K562 (cell line): Measurements from ENCODE around the gene PIN1. TPM values are rescaled to one million over a fixed set of nuclear protein-coding genes. Genes with fewer than 3 reads are reported as not detected.

Experiments used
- ATAC-seq: fragments of 200-7000 bp; cut with Tn5 transposase; 3 replicates; pipeline ENCODE4 v1.9.1; 2020; ENCODE audit warnings: moderate library complexity
- BruUV-seq: library from RNA; stranded (reverse); fragments of 400-500 nt; replicated peaks from 2 replicates; lab custom pipeline; 2021; lab: Mats Ljungman, UMichigan
- CTCF ChIA-PET: fragments of 300-600 bp; formaldehyde crosslinking; extraction: SDS; loops from one replicate; lab custom pipeline; 2021; ENCODE audit warnings: low intra/inter-chr PET ratio; lab: Yijun Ruan, JAX
- POLR2A ChIA-PET: fragments of 300-600, 350-650 bp; sonication (Branson Sonifier 250); formaldehyde crosslinking; extraction: SDS; loops from one replicate; lab custom pipeline; 2021; ENCODE audit warnings: antibody characterized with exemption, inconsistent platforms; lab: Yijun Ruan, JAX
- DNase-seq, 4 experiments: peaks; one replicate each; pipeline versions ENCODE4 v3.0.0 to v3.0.0-alpha.2; 2011 to 2018; ENCODE audit warnings: low spot score in 3 of 4, mixed read lengths in 3 of 4; ENCODE audit errors: extremely low read depth in 1 of 4
- FAIRE-seq: peaks from 2 replicates; lab custom pipeline; 2011; peaks lifted over from hg19 to GRCh38; lab: Jason Lieb, UNC
- H2AFZ ChIP-seq: 2 replicates; pipeline ENCODE4 v1.6.0; 2011; ENCODE audit warnings: low read depth, low read length, control low read depth, inconsistent platforms
- H3K27ac ChIP-seq: fragments of 200-600 bp; 3 replicates; pipeline ENCODE4 v1.8.0; 2011; ENCODE audit warnings: low read depth, mild to moderate bottlenecking, control low read depth, inconsistent platforms, low read length, moderate library complexity, mixed read lengths; ENCODE audit errors: extremely low read depth
- H3K27me3 ChIP-seq, 2 experiments: fragments of 300-600 bp in 1 of 2; 2 replicates in 1 of 2; 3 replicates in 1 of 2; pipeline versions ENCODE4 v1.6.0 to v1.8.0; 2011; ENCODE audit warnings: inconsistent platforms in 2 of 2, low read length in 2 of 2, mild to moderate bottlenecking in 1 of 2, mixed read lengths in 1 of 2, moderate library complexity in 1 of 2; ENCODE audit not compliant: control insufficient read depth in 2 of 2, insufficient read depth in 2 of 2
- H3K36me3 ChIP-seq: fragments of 300-600 bp; 3 replicates; pipeline ENCODE4 v1.8.0; 2011; ENCODE audit warnings: mild to moderate bottlenecking, low read length, inconsistent platforms; ENCODE audit not compliant: control insufficient read depth, insufficient read depth
- H3K4me1 ChIP-seq, 2 experiments: fragments of 200-600 bp in 1 of 2; replicated peaks in 1 of 2; 2 replicates in 1 of 2; 3 replicates in 1 of 2; pipeline versions ENCODE4 v1.5.1 to v1.8.0; 2011; ENCODE audit warnings: inconsistent platforms in 2 of 2, low read length in 2 of 2, mild to moderate bottlenecking in 1 of 2, mixed read lengths in 1 of 2, moderate library complexity in 1 of 2; ENCODE audit not compliant: control insufficient read depth in 2 of 2, insufficient read depth in 2 of 2
- H3K4me2 ChIP-seq: 2 replicates; pipeline ENCODE4 v1.6.1; 2011; ENCODE audit warnings: low read length, control low read depth, inconsistent platforms, mixed read lengths; ENCODE audit not compliant: insufficient read depth
- H3K4me3 ChIP-seq: fragments of 200-600 bp; sonication (generic), shearing (Covaris generic); 2 replicates; pipeline ENCODE4 v1.5.1; 2016; ENCODE audit warnings: control low read depth, inconsistent platforms
- H3K79me2 ChIP-seq: fragments of 200-600 bp; 3 replicates; pipeline ENCODE4 v1.8.0; 2011; ENCODE audit warnings: low read length, inconsistent platforms; ENCODE audit not compliant: control insufficient read depth, insufficient read depth
- H3K9ac ChIP-seq, 2 experiments: 2 replicates each; pipeline versions ENCODE4 v1.6.0 to v1.6.1; 2011; ENCODE audit warnings: low read depth in 2 of 2, low read length in 2 of 2, control low read depth in 1 of 2, inconsistent platforms in 1 of 2, mild to moderate bottlenecking in 1 of 2, mixed read lengths in 1 of 2; ENCODE audit not compliant: insufficient read depth in 1 of 2
- H3K9me1 ChIP-seq: one replicate; pipeline ENCODE4 v1.6.0; 2011; ENCODE audit warnings: inconsistent platforms, mild to moderate bottlenecking, low read length, moderate library complexity; ENCODE audit not compliant: control insufficient read depth, insufficient read depth
- H3K9me3 ChIP-seq: replicated peaks from 2 replicates; pipeline ENCODE4 v1.5.1; 2011; ENCODE audit warnings: low read depth, low read length, inconsistent platforms; ENCODE audit not compliant: control insufficient read depth, insufficient read depth
- H4K20me1 ChIP-seq: replicated peaks from 2 replicates; pipeline ENCODE4 v1.6.1; 2011; ENCODE audit warnings: low read length, inconsistent platforms, mixed read lengths; ENCODE audit not compliant: control insufficient read depth, insufficient read depth
- BCOR ChIP-seq: fragments of 450-650 bp; IDR thresholded peaks from 2 replicates; pipeline ENCODE4 v1.6.1; 2016
- HDAC2 ChIP-seq: fragments of 450-650 bp; IDR thresholded peaks from 2 replicates; pipeline ENCODE4 v1.6.1; 2016; ENCODE audit warnings: mild to moderate bottlenecking
- KDM1A ChIP-seq, 2 experiments: fragments of 450-650 bp; IDR thresholded peaks; 2 replicates each; pipeline ENCODE4 v1.6.1; 2016; ENCODE audit warnings: mild to moderate bottlenecking in 2 of 2
- MAFK ChIP-seq: IDR thresholded peaks from 2 replicates; pipeline ENCODE4 v1.6.1; 2011; ENCODE audit warnings: low read length, improper control_type of control experiment
- MLX ChIP-seq, 2 experiments: fragments of 450-650 bp in 1 of 2; sonication (generic) in 1 of 2; formaldehyde crosslinking; conservative IDR thresholded peaks; 2 replicates each; pipeline versions ENCODE4 v1.4.0 to v1.8.1; 2020 to 2022; ENCODE audit warnings: mild to moderate bottlenecking in 1 of 2, missing genetic modification reagents in 1 of 2
- NR2F6 ChIP-seq: fragments of 450-650 bp; formaldehyde crosslinking; IDR thresholded peaks from 2 replicates; pipeline ENCODE4 v1.4.0; 2020; ENCODE audit warnings: mild to moderate bottlenecking
- PCBP2 ChIP-seq: fragments of 200-400 bp; formaldehyde crosslinking; IDR thresholded peaks from 2 replicates; pipeline ENCODE4 v1.6.1; 2018; ENCODE audit warnings: low read length, low read depth, mild to moderate bottlenecking, moderate library complexity; ENCODE audit not compliant: poor library complexity, severe bottlenecking
- SREBF2 ChIP-seq: sonication (generic); formaldehyde crosslinking; IDR thresholded peaks from 2 replicates; pipeline ENCODE4 v1.4.0; 2020; ENCODE audit warnings: mild to moderate bottlenecking, missing genetic modification reagents
- SRSF9 ChIP-seq: fragments of 200-400 bp; formaldehyde crosslinking; IDR thresholded peaks from 2 replicates; pipeline ENCODE4 v1.6.1; 2017; ENCODE audit warnings: low read depth, low read length, borderline replicate concordance
- TARDBP ChIP-seq: fragments of 450-650 bp; IDR thresholded peaks from 2 replicates; pipeline ENCODE4 v1.6.1; 2016
- TCF7 ChIP-seq: sonication (generic); IDR thresholded peaks from 2 replicates; pipeline ENCODE4 v1.6.1; 2016; ENCODE audit warnings: antibody characterized with exemption, borderline replicate concordance
- YY1 ChIP-seq, 3 experiments: IDR thresholded peaks; 2 replicates each; pipeline ENCODE4 v1.6.1; 2011; ENCODE audit warnings: low read length in 2 of 3, mild to moderate bottlenecking in 2 of 3, moderate library complexity in 2 of 3, borderline replicate concordance in 1 of 3, control low read depth in 1 of 3, low read depth in 1 of 3; ENCODE audit not compliant: insufficient read depth in 3 of 3, insufficient replicate concordance in 2 of 3, control insufficient read depth in 1 of 3, insufficient read length in 1 of 3; ENCODE audit errors: extremely low read depth in 1 of 3
- ZBTB7A ChIP-seq: IDR thresholded peaks from 2 replicates; pipeline ENCODE4 v1.6.1; 2011; ENCODE audit warnings: low read depth, mild to moderate bottlenecking, low read length, moderate library complexity, borderline replicate concordance; ENCODE audit not compliant: control insufficient read depth
- ZFX ChIP-seq: sonication (generic); formaldehyde crosslinking; IDR thresholded peaks from 2 replicates; pipeline ENCODE4 v1.8.0; 2022; ENCODE audit warnings: mild to moderate bottlenecking, missing genetic modification reagents, moderate library complexity
- ZNF133 ChIP-seq: fragments of 250-450 bp; sonication (Bioruptor Pico); IDR thresholded peaks from 2 replicates; pipeline ENCODE4 v1.4.0; 2020; ENCODE audit warnings: mild to moderate bottlenecking
- WGBS: fragments of 100-300 bp; shearing (Covaris generic); methylation state at CpG from one replicate; pipeline ENCODE4 v1.1.6; 2016; ENCODE audit warnings: low coverage, mixed read lengths; ENCODE audit not compliant: insufficient coverage; ENCODE audit errors: missing lambda C conversion rate; 5-methylcytosine and 5-hydroxymethylcytosine counted together
- in situ Hi-C: fragments of 300-500 bp; cut with MboI; formaldehyde crosslinking; loops from 4 replicates; pipeline ENCODE4 v1.15.0; 2018; ENCODE audit warnings: inconsistent platforms, mixed read lengths
- intact Hi-C: fragments of 100-400 bp; cut with micrococcal nuclease; formaldehyde crosslinking; loops from 2 replicates; pipeline ENCODE4 v1.14.2; 2022
- polyA plus RNA-seq, 8 experiments: library from polyadenylated mRNA; depleted of rRNA in 4 of 8; stranded (reverse) in 5 of 8; unstranded in 3 of 8; fragments of >200 nt; fragmentation: Nextera tagmentation in 2 of 8; fragmentation: Illumina TruSeq in 1 of 8; extraction: Ambion mirVana in 2 of 8; extraction: Trizol in 1 of 8; gene quantifications; 2 replicates each; pipeline versions ENCODE4 v1.2.1 to v1.2.3, GENCODE V29; 2011 to 2014; ENCODE audit warnings: inconsistent platforms in 1 of 8, missing spikeins in 1 of 8
- total RNA-seq, 7 experiments: library from RNA; depleted of rRNA in 6 of 7; stranded (reverse); fragments of >200 nt in 6 of 7; fragmentation: Illumina TruSeq in 2 of 7; extraction: Trizol in 2 of 7; gene quantifications; 2 replicates each; pipeline versions ENCODE4 v1.2.1 to v1.2.3, GENCODE V29; 2011 to 2021; ENCODE audit warnings: low replicate concordance in 1 of 7
- TF ChIP-seq, protein P1 (sequence below): sonication (generic); formaldehyde crosslinking; IDR thresholded peaks from 2 replicates; pipeline ENCODE4 v1.8.0; 2023; ENCODE audit warnings: mild to moderate bottlenecking, missing genetic modification reagents
- TF ChIP-seq, protein P2 (sequence below): IDR thresholded peaks from 2 replicates; pipeline ENCODE4 v1.6.1; 2011; ENCODE audit warnings: borderline replicate concordance, low read depth, mild to moderate bottlenecking, moderate library complexity, low read length; ENCODE audit not compliant: insufficient read depth, poor library complexity, severe bottlenecking
- TF ChIP-seq, protein P3 (sequence below): fragments of 250-450 bp; sonication (Bioruptor Pico); IDR thresholded peaks from 2 replicates; pipeline ENCODE4 v1.8.0; 2021; ENCODE audit warnings: mild to moderate bottlenecking, moderate library complexity

PIN1 gene
- total and polyA plus RNA-seq, 9 of the 15 experiments (the other 6 are each of a cell fraction or from before 2014, with no cell fraction given): 1.6 to 178 (median 42.5) TPM

GRCh38 chr19:9885077-9885552 lies 50.0 kb downstream of the PIN1 start:
- Histone ChIP-seq H3K27ac (no peak overlapping the region), H3K4me3 (no peak overlapping the region), H3K9me3 (no peaks in the 10 kb centered on the region), H3K79me2 (no peaks in the 10 kb centered on the region), H3K36me3 (no peaks in the 10 kb centered on the region), H4K20me1 (peaks cover 3% of the 10 kb centered on the region; the same call in 1 of the 2 replicates), H2AFZ (no peak overlapping the region), H3K27me3 (peaks cover 12 to 72% of the 10 kb centered on the region in 2 experiments; a peak in 4 of 5 replicates), H3K4me2 (no peak overlapping the region), H3K4me1 (no peaks in the 10 kb centered on the region; a peak in 1 of 5 replicates), H3K9ac (no peak overlapping the region), H3K9me1 (no peaks in the 10 kb centered on the region)
- in situ Hi-C loops (no loop called here), intact Hi-C loops (no loop called here)
- WGBS: 7% methylated on average over 8 of the region's 8 CpGs
- ATAC-seq (no peak), DNase-seq (no peak), FAIRE-seq (no peak)
- ChIA-PET CTCF (no interaction called here), POLR2A (no interaction called here)
- BruUV-seq: no TSS peak
- TF ChIP-seq, protein P1, sequence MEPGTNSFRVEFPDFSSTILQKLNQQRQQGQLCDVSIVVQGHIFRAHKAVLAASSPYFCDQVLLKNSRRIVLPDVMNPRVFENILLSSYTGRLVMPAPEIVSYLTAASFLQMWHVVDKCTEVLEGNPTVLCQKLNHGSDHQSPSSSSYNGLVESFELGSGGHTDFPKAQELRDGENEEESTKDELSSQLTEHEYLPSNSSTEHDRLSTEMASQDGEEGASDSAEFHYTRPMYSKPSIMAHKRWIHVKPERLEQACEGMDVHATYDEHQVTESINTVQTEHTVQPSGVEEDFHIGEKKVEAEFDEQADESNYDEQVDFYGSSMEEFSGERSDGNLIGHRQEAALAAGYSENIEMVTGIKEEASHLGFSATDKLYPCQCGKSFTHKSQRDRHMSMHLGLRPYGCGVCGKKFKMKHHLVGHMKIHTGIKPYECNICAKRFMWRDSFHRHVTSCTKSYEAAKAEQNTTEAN (CRISPR knock-in tag): no peak
- TF ChIP-seq HDAC2 (peak; percentile 48; the same call in 1 of the 2 replicates), YY1 (IDR thresholded peaks at IDR 0.05; ENCODE audit: borderline replicate concordance in 1 of 3, control insufficient read depth in 1 of 3, extremely low read depth in 1 of 3, insufficient read depth in 3 of 3, insufficient read length in 1 of 3, insufficient replicate concordance in 2 of 3, low read depth in 1 of 3, low read length in 2 of 3) (no peak), TARDBP (no peak), SREBF2 (CRISPR knock-in tag) (no peak), ZNF133 (no peak), MLX (CRISPR knock-in tag; conservative IDR thresholded peaks at IDR 0.05) (no peak), TCF7 (no peak), ZBTB7A (no peak), BCOR (peak; percentile 93), NR2F6 (CRISPR knock-in tag) (no peak), ZFX (CRISPR knock-in tag) (no peak), SRSF9 (no peak), KDM1A (IDR thresholded peaks at IDR 0.05) (peak; percentile 45 to 59; a peak in 2 of 4 replicates), PCBP2 (no peak), MAFK (no peak)
- TF ChIP-seq, protein P2, sequence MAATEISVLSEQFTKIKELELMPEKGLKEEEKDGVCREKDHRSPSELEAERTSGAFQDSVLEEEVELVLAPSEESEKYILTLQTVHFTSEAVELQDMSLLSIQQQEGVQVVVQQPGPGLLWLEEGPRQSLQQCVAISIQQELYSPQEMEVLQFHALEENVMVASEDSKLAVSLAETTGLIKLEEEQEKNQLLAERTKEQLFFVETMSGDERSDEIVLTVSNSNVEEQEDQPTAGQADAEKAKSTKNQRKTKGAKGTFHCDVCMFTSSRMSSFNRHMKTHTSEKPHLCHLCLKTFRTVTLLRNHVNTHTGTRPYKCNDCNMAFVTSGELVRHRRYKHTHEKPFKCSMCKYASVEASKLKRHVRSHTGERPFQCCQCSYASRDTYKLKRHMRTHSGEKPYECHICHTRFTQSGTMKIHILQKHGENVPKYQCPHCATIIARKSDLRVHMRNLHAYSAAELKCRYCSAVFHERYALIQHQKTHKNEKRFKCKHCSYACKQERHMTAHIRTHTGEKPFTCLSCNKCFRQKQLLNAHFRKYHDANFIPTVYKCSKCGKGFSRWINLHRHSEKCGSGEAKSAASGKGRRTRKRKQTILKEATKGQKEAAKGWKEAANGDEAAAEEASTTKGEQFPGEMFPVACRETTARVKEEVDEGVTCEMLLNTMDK: no peak
- TF ChIP-seq, protein P3, sequence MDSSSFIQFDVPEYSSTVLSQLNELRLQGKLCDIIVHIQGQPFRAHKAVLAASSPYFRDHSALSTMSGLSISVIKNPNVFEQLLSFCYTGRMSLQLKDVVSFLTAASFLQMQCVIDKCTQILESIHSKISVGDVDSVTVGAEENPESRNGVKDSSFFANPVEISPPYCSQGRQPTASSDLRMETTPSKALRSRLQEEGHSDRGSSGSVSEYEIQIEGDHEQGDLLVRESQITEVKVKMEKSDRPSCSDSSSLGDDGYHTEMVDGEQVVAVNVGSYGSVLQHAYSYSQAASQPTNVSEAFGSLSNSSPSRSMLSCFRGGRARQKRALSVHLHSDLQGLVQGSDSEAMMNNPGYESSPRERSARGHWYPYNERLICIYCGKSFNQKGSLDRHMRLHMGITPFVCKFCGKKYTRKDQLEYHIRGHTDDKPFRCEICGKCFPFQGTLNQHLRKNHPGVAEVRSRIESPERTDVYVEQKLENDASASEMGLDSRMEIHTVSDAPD (CRISPR knock-in tag): no peak
